Measurements from ENCODE around the gene GPLD1.
"Not testable (repeated sequence)": the region's sequence is repeated elsewhere in the genome, so short reads cannot be mapped to it uniquely, and the experiment has no call there.

- not testable (repeated sequence) for TF ChIP-seq CTCF, POLR2A (IDR thresholded peaks at IDR 0.05)
Observed at GRCh38 chr6:24400045-24401039, 89.0 kb downstream of the GPLD1 start.

All from right lobe of liver (tissue), 4 donors.